ENCODE measurements around the gene NUDT15.
A peak's percentile ranks its signal among the peaks of the same experiment; 100 is the strongest.
"Not testable (repeated sequence)": the region's sequence is repeated elsewhere in the genome, so short reads cannot be mapped to it uniquely, and the experiment has no call there.

The NUDT15 gene

GRCh38 chr13:48037346-48038173, at the start of gene NUDT15:
Gene NUDT15, plus strand, starts transcription at chr13:48037726. Its CDS starts 21 bp downstream, at chr13:48037747.
- Histone ChIP-seq H3K36me3 (ENCODE audit: control insufficient read depth, insufficient read depth, low read length) (no peaks in the 10 kb centered on the region), H3K27me3 (ENCODE audit: control insufficient read depth, insufficient read depth, low read length) (no peaks in the 10 kb centered on the region), H3K4me1 (ENCODE audit: control insufficient read depth, insufficient read depth, low read length) (no peaks in the 10 kb centered on the region), H3K9ac (ENCODE audit: low read length) (peak within 1 kb of the TSS; percentile 74), H3K9me3 (ENCODE audit: control insufficient read depth, low read length) (no peaks in the 10 kb centered on the region), H3K4me3 (ENCODE audit: low read length) (peak within 1 kb of the TSS; percentile 70)

- no peak overlapping the region for H3K4me3 ChIP-seq (ENCODE audit: low read length)
- peaks cover 5% of the 10 kb centered on the region for H3K36me3 ChIP-seq (ENCODE audit: control insufficient read depth, insufficient read depth, low read length)
- H3K9ac ChIP-seq (ENCODE audit: low read length), result no peak overlapping the region
- no peaks in the 10 kb centered on the region for H3K27me3 ChIP-seq (ENCODE audit: control insufficient read depth, insufficient read depth, low read length)
- H3K9me3 ChIP-seq (ENCODE audit: control insufficient read depth, low read length), result no peaks in the 10 kb centered on the region
- peaks cover 8% of the 10 kb centered on the region for H3K4me1 ChIP-seq (ENCODE audit: control insufficient read depth, insufficient read depth, low read length)
Observed at GRCh38 chr13:47990427-47990826, 47.1 kb upstream of the NUDT15 start.

- Histone ChIP-seq H3K9me3 (ENCODE audit: control insufficient read depth, low read length) (no peaks in the 10 kb centered on the region), H3K4me1 (ENCODE audit: control insufficient read depth, insufficient read depth, low read length) (peaks cover 8% of the 10 kb centered on the region), H3K9ac (ENCODE audit: low read length) (no peak overlapping the region), H3K36me3 (ENCODE audit: control insufficient read depth, insufficient read depth, low read length) (peaks cover 5% of the 10 kb centered on the region), H3K27me3 (ENCODE audit: control insufficient read depth, insufficient read depth, low read length) (no peaks in the 10 kb centered on the region), H3K4me3 (ENCODE audit: low read length) (no peak overlapping the region)
Observed at GRCh38 chr13:47990920-47991466, 46.5 kb upstream of the NUDT15 start.

- Histone ChIP-seq H3K4me1 (ENCODE audit: control insufficient read depth, insufficient read depth, low read length) (peaks cover 8% of the 10 kb centered on the region), H3K9me3 (ENCODE audit: control insufficient read depth, low read length) (no peaks in the 10 kb centered on the region), H3K4me3 (ENCODE audit: low read length) (no peak overlapping the region), H3K36me3 (ENCODE audit: control insufficient read depth, insufficient read depth, low read length) (peaks cover 5% of the 10 kb centered on the region), H3K9ac (ENCODE audit: low read length) (no peak overlapping the region), H3K27me3 (ENCODE audit: control insufficient read depth, insufficient read depth, low read length) (no peaks in the 10 kb centered on the region)
Observed at GRCh38 chr13:47991859-47992258, 45.7 kb upstream of the NUDT15 start.

- Histone ChIP-seq H3K27me3 (ENCODE audit: control insufficient read depth, insufficient read depth, low read length) (no peaks in the 10 kb centered on the region), H3K9me3 (ENCODE audit: control insufficient read depth, low read length) (no peaks in the 10 kb centered on the region), H3K4me3 (ENCODE audit: low read length) (no peak overlapping the region), H3K9ac (ENCODE audit: low read length) (no peak overlapping the region), H3K4me1 (ENCODE audit: control insufficient read depth, insufficient read depth, low read length) (no peaks in the 10 kb centered on the region), H3K36me3 (ENCODE audit: control insufficient read depth, insufficient read depth, low read length) (no peaks in the 10 kb centered on the region)
Observed at GRCh38 chr13:47997384-47997783, 40.1 kb upstream of the NUDT15 start.

GRCh38 chr13:47999973-48000372, 37.6 kb upstream of the NUDT15 start:
- H3K4me1 ChIP-seq (ENCODE audit: control insufficient read depth, insufficient read depth, low read length), result no peaks in the 10 kb centered on the region
- no peak overlapping the region for H3K4me3 ChIP-seq (ENCODE audit: low read length)
- no peaks in the 10 kb centered on the region for H3K36me3 ChIP-seq (ENCODE audit: control insufficient read depth, insufficient read depth, low read length)
- H3K27me3 ChIP-seq (ENCODE audit: control insufficient read depth, insufficient read depth, low read length), result no peaks in the 10 kb centered on the region
- H3K9ac ChIP-seq (ENCODE audit: low read length), result peak overlapping the region; percentile 87
- H3K9me3 ChIP-seq (ENCODE audit: control insufficient read depth, low read length), result no peaks in the 10 kb centered on the region

GRCh38 chr13:48000559-48001113, 36.9 kb upstream of the NUDT15 start:
- H3K4me3 ChIP-seq (ENCODE audit: low read length), result peak overlapping the region; percentile 72
- H3K36me3 ChIP-seq (ENCODE audit: control insufficient read depth, insufficient read depth, low read length), result no peaks in the 10 kb centered on the region
- H3K9ac ChIP-seq (ENCODE audit: low read length), result peak overlapping the region; percentile 87
- H3K4me1 ChIP-seq (ENCODE audit: control insufficient read depth, insufficient read depth, low read length), result no peaks in the 10 kb centered on the region
- no peaks in the 10 kb centered on the region for H3K27me3 ChIP-seq (ENCODE audit: control insufficient read depth, insufficient read depth, low read length)
- no peaks in the 10 kb centered on the region for H3K9me3 ChIP-seq (ENCODE audit: control insufficient read depth, low read length)

GRCh38 chr13:48001114-48001881, 36.2 kb upstream of the NUDT15 start, which contains the start of gene SUCLA2:
Gene SUCLA2, minus strand, starts transcription at chr13:48001273. Its CDS starts 4 bp downstream, at chr13:48001269.
- no peaks in the 10 kb centered on the region for H3K9me3 ChIP-seq (ENCODE audit: control insufficient read depth, low read length)
- H3K4me1 ChIP-seq (ENCODE audit: control insufficient read depth, insufficient read depth, low read length), result no peaks in the 10 kb centered on the region
- H3K36me3 ChIP-seq (ENCODE audit: control insufficient read depth, insufficient read depth, low read length), result no peaks in the 10 kb centered on the region
- no peaks in the 10 kb centered on the region for H3K27me3 ChIP-seq (ENCODE audit: control insufficient read depth, insufficient read depth, low read length)
- H3K4me3 ChIP-seq (ENCODE audit: low read length), result peak within 1 kb of the TSS; percentile 72
- H3K9ac ChIP-seq (ENCODE audit: low read length), result peak within 1 kb of the TSS; percentile 87

- H3K4me1 ChIP-seq (ENCODE audit: control insufficient read depth, insufficient read depth, low read length); H3K9ac ChIP-seq (ENCODE audit: low read length); H3K27me3 ChIP-seq (ENCODE audit: control insufficient read depth, insufficient read depth, low read length); H3K36me3 ChIP-seq (ENCODE audit: control insufficient read depth, insufficient read depth, low read length); H3K9me3 ChIP-seq (ENCODE audit: control insufficient read depth, low read length): not testable (repeated sequence)
- H3K4me3 ChIP-seq (ENCODE audit: low read length), result peak overlapping the region; percentile 72
Observed at GRCh38 chr13:48001999-48002398, 35.5 kb upstream of the NUDT15 start.

- Histone ChIP-seq H3K9ac (ENCODE audit: low read length) (no peak overlapping the region), H3K9me3 (ENCODE audit: control insufficient read depth, low read length) (no peaks in the 10 kb centered on the region), H3K36me3 (ENCODE audit: control insufficient read depth, insufficient read depth, low read length) (no peaks in the 10 kb centered on the region), H3K4me1 (ENCODE audit: control insufficient read depth, insufficient read depth, low read length) (peaks cover 4% of the 10 kb centered on the region), H3K27me3 (ENCODE audit: control insufficient read depth, insufficient read depth, low read length) (no peaks in the 10 kb centered on the region), H3K4me3 (ENCODE audit: low read length) (no peak overlapping the region)
Observed at GRCh38 chr13:48004201-48004600, 33.3 kb upstream of the NUDT15 start.

- no peaks in the 10 kb centered on the region for H3K9me3 ChIP-seq (ENCODE audit: control insufficient read depth, low read length)
- H3K4me3 ChIP-seq (ENCODE audit: low read length), result no peak overlapping the region
- H3K4me1 ChIP-seq (ENCODE audit: control insufficient read depth, insufficient read depth, low read length), result peaks cover 11% of the 10 kb centered on the region
- no peaks in the 10 kb centered on the region for H3K27me3 ChIP-seq (ENCODE audit: control insufficient read depth, insufficient read depth, low read length)
- H3K36me3 ChIP-seq (ENCODE audit: control insufficient read depth, insufficient read depth, low read length), result no peaks in the 10 kb centered on the region
- no peak overlapping the region for H3K9ac ChIP-seq (ENCODE audit: low read length)
Observed at GRCh38 chr13:48006396-48006795, 31.1 kb upstream of the NUDT15 start.

GRCh38 chr13:48009284-48009683, 28.2 kb upstream of the NUDT15 start:
- no peak overlapping the region for H3K9ac ChIP-seq (ENCODE audit: low read length)
- peaks cover 11% of the 10 kb centered on the region for H3K4me1 ChIP-seq (ENCODE audit: control insufficient read depth, insufficient read depth, low read length)
- no peak overlapping the region for H3K4me3 ChIP-seq (ENCODE audit: low read length)
- no peaks in the 10 kb centered on the region for H3K9me3 ChIP-seq (ENCODE audit: control insufficient read depth, low read length)
- H3K27me3 ChIP-seq (ENCODE audit: control insufficient read depth, insufficient read depth, low read length), result no peaks in the 10 kb centered on the region
- no peaks in the 10 kb centered on the region for H3K36me3 ChIP-seq (ENCODE audit: control insufficient read depth, insufficient read depth, low read length)
